OCI-LY1 (cell line): ENCODE measurements around the gene BCKDK.

Source experiments
- H2AFZ ChIP-seq: fragments of 200-600 bp; sonication (generic), shearing (Covaris generic); 2 replicates; pipeline ENCODE4 v1.6.0; 2014; ENCODE audit warnings: antibody characterized with exemption, mild to moderate bottlenecking, low read length
- H3F3A ChIP-seq: fragments of 200-600 bp; sonication (generic), shearing (Covaris generic); 2 replicates; pipeline ENCODE4 v1.6.0; 2014; ENCODE audit warnings: mild to moderate bottlenecking, antibody characterized with exemption, low read length, moderate library complexity; ENCODE audit not compliant: insufficient read depth
- H3K27ac ChIP-seq: fragments of 200-600 bp; sonication (generic); 2 replicates; pipeline ENCODE4 v1.5.1; 2014; ENCODE audit warnings: low read length, mixed run types, mild to moderate bottlenecking, low read depth; ENCODE audit not compliant: poor library complexity, severe bottlenecking
- H3K27me3 ChIP-seq: fragments of 200-600 bp; sonication (generic); 2 replicates; pipeline ENCODE4 v1.6.0; 2014; ENCODE audit warnings: antibody characterized with exemption, mild to moderate bottlenecking, low read length, moderate library complexity; ENCODE audit not compliant: insufficient read depth
- H3K36me3 ChIP-seq: fragments of 200-600 bp; sonication (generic); 2 replicates; pipeline ENCODE4 v1.6.1; 2014; ENCODE audit warnings: mild to moderate bottlenecking, antibody characterized with exemption, low read length, moderate library complexity, mixed read lengths; ENCODE audit not compliant: insufficient read depth
- H3K4me1 ChIP-seq: fragments of 200-600 bp; sonication (generic); 2 replicates; pipeline ENCODE4 v1.5.1; 2014; ENCODE audit warnings: mild to moderate bottlenecking, low read length, moderate library complexity; ENCODE audit not compliant: insufficient read depth, severe bottlenecking
- H3K4me2 ChIP-seq: fragments of 200-600 bp; sonication (generic), shearing (Covaris generic); 2 replicates; pipeline ENCODE4 v1.6.1; 2014; ENCODE audit warnings: low read length
- H3K4me3 ChIP-seq: fragments of 200-600 bp; sonication (generic); 2 replicates; pipeline ENCODE4 v1.5.1; 2014; ENCODE audit warnings: low read length, low read depth, mild to moderate bottlenecking, mixed read lengths; ENCODE audit not compliant: poor library complexity, severe bottlenecking
- H3K79me2 ChIP-seq: fragments of 200-600 bp; shearing (Covaris generic); 2 replicates; pipeline ENCODE4 v1.6.1; 2016; ENCODE audit warnings: mixed run types, low read length, mixed read lengths; ENCODE audit not compliant: insufficient read depth
- H3K9ac ChIP-seq: fragments of 200-600 bp; sonication (generic), shearing (Covaris generic); 2 replicates; pipeline ENCODE4 v1.6.1; 2014; ENCODE audit warnings: mild to moderate bottlenecking, low read length, mixed read lengths
- H3K9me2 ChIP-seq: fragments of 200-600 bp; sonication (generic), shearing (Covaris generic); 2 replicates; pipeline ENCODE4 v1.6.1; 2014; ENCODE audit warnings: low read depth, mild to moderate bottlenecking, low read length, mixed read lengths
- H3K9me3 ChIP-seq: fragments of 200-600 bp; shearing (Covaris generic); 2 replicates; pipeline ENCODE4 v1.6.1; 2014; ENCODE audit warnings: low read length, mixed read lengths
- H4K20me1 ChIP-seq: fragments of 200-600 bp; sonication (generic), shearing (Covaris generic); 2 replicates; pipeline ENCODE4 v1.6.0; 2016; ENCODE audit warnings: mild to moderate bottlenecking, low read length; ENCODE audit not compliant: insufficient read depth
- CTCF ChIP-seq: fragments of 200-600 bp; sonication (generic), shearing (Covaris generic); IDR thresholded peaks from 2 replicates; pipeline ENCODE4 v1.5.1; 2017; ENCODE audit warnings: mild to moderate bottlenecking, antibody characterized with exemption, low read length, moderate library complexity, mixed read lengths
- EZH2 ChIP-seq: fragments of 200-600 bp; sonication (generic), shearing (Covaris generic); IDR thresholded peaks from 2 replicates; pipeline ENCODE4 v1.8.0; 2017; ENCODE audit warnings: borderline replicate concordance, mixed run types, mild to moderate bottlenecking, antibody characterized with exemption, low read length, moderate library complexity, mixed read lengths

BCKDK gene

DNA sequence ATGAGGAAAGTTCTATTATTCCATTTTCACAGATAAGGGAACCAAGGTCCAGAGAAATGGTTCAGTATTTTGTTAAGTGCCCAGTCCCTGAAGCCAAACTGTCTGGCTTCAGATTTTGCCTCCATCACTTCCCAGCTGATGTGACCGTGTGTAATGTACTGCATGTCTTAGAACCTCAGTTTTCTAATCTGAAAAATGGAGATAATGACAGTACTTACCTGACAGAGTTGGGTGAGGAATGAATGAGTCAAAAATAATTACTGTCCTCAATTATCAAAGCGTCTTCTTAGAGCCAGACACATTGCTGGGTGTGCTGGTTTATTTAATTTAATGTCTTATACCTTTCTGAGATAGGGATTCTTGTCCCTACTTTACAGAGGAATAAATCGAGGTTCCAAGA lies 40.8 kb upstream of the BCKDK start:
- H3K27ac ChIP-seq, result no peak overlapping the region
- H3F3A ChIP-seq, result no peaks in the 10 kb centered on the region
- H3K9me2 ChIP-seq, result no peaks in the 10 kb centered on the region
- H3K4me2 ChIP-seq, result no peak overlapping the region
- peaks cover 11% of the 10 kb centered on the region for H3K4me1 ChIP-seq
- H3K27me3 ChIP-seq, result no peaks in the 10 kb centered on the region
- no peaks in the 10 kb centered on the region; the same call in 1 of the 2 replicates for H3K36me3 ChIP-seq
- peaks cover 22% of the 10 kb centered on the region for H3K79me2 ChIP-seq
- H3K4me3 ChIP-seq, result no peak overlapping the region
- no peaks in the 10 kb centered on the region for H4K20me1 ChIP-seq
- H3K9me3 ChIP-seq, result no peaks in the 10 kb centered on the region
- no peak for TF ChIP-seq CTCF
- no peak for TF ChIP-seq EZH2
- H3K9ac ChIP-seq, result no peak overlapping the region
- H2AFZ ChIP-seq, result no peak overlapping the region

GRCh38 chr16:31071861-31072260 lies 36.3 kb upstream of the BCKDK start:
- Histone ChIP-seq H3K9me2 (no peaks in the 10 kb centered on the region), H3K79me2 (peaks cover 33% of the 10 kb centered on the region), H2AFZ (no peak overlapping the region), H4K20me1 (no peaks in the 10 kb centered on the region), H3K4me2 (peak overlapping the region; percentile 83), H3K9ac (peak overlapping the region; percentile 92), H3F3A (no peaks in the 10 kb centered on the region), H3K4me3 (peak overlapping the region; percentile 87), H3K27me3 (no peaks in the 10 kb centered on the region), H3K4me1 (peaks cover 22% of the 10 kb centered on the region), H3K27ac (peak overlapping the region; percentile 60), H3K36me3 (peaks cover 10% of the 10 kb centered on the region), H3K9me3 (no peaks in the 10 kb centered on the region)
- TF ChIP-seq CTCF, result no peak
- TF ChIP-seq EZH2, result no peak

GRCh38 chr16:31072540-31073141 lies 35.5 kb upstream of the BCKDK start:
- no peak overlapping the region for H2AFZ ChIP-seq
- no peaks in the 10 kb centered on the region for H3K27me3 ChIP-seq
- H3K9ac ChIP-seq, result peak overlapping the region; percentile 92
- H3K27ac ChIP-seq, result peak overlapping the region; percentile 60
- H3K9me3 ChIP-seq, result no peaks in the 10 kb centered on the region
- peaks cover 22% of the 10 kb centered on the region for H3K4me1 ChIP-seq
- H3K9me2 ChIP-seq, result no peaks in the 10 kb centered on the region
- peaks cover 17% of the 10 kb centered on the region for H3K36me3 ChIP-seq
- H3K4me2 ChIP-seq, result peak overlapping the region; percentile 83
- H3F3A ChIP-seq, result no peaks in the 10 kb centered on the region
- TF ChIP-seq EZH2 (no peak), CTCF (no peak)
- H4K20me1 ChIP-seq, result no peaks in the 10 kb centered on the region
- peak overlapping the region; percentile 87 for H3K4me3 ChIP-seq
- H3K79me2 ChIP-seq, result peaks cover 33% of the 10 kb centered on the region
